Neural cell (in vitro differentiated cells): ENCODE measurements around the gene DLD. TPM values are rescaled to one million over a fixed set of nuclear protein-coding genes. Genes with fewer than 3 reads are reported as not detected.

ENCODE experiments used
- H2AFZ ChIP-seq: fragments of 200-600, 300-800 bp; sonication (generic), shearing (Covaris generic); 2 replicates; pipeline ENCODE4 v1.6.0; 2014; ENCODE audit warnings: low read depth, mild to moderate bottlenecking, antibody characterized with exemption, low read length, moderate library complexity
- H3F3A ChIP-seq: fragments of 200-600 bp; shearing (Covaris generic); 2 replicates; pipeline ENCODE4 v1.6.1; 2016; ENCODE audit warnings: mild to moderate bottlenecking, moderate library complexity, mixed read lengths, antibody characterized with exemption, low read length; ENCODE audit not compliant: insufficient read depth, poor library complexity, severe bottlenecking
- H3K27ac ChIP-seq: fragments of 200-600, 300-800 bp; sonication (generic), shearing (Covaris generic); 2 replicates; pipeline ENCODE4 v1.5.1; 2014; ENCODE audit warnings: mild to moderate bottlenecking, low read length, moderate library complexity
- H3K27me3 ChIP-seq: fragments of 300-800, 200-600 bp; sonication (generic), shearing (Covaris generic); 2 replicates; pipeline ENCODE4 v1.6.0; 2014; ENCODE audit warnings: mild to moderate bottlenecking, low read depth, low read length, moderate library complexity; ENCODE audit not compliant: insufficient read depth
- H3K36me3 ChIP-seq: fragments of 300-800, 200-600 bp; sonication (generic), shearing (Covaris generic); 2 replicates; pipeline ENCODE4 v1.5.1; 2014; ENCODE audit warnings: mild to moderate bottlenecking, antibody characterized with exemption, low read length, moderate library complexity; ENCODE audit not compliant: insufficient read depth
- H3K4me2 ChIP-seq: fragments of 300-800, 200-600 bp; sonication (generic), shearing (Covaris generic); 2 replicates; pipeline ENCODE4 v1.6.0; 2014; ENCODE audit warnings: mild to moderate bottlenecking, low read length
- H3K4me3 ChIP-seq: fragments of 300-800, 200-600 bp; sonication (generic), shearing (Covaris generic); 2 replicates; pipeline ENCODE4 v1.5.1; 2014; ENCODE audit warnings: mild to moderate bottlenecking, low read length, moderate library complexity
- H3K79me2 ChIP-seq: fragments of 200-600 bp; shearing (Covaris generic); replicated peaks from 2 replicates; pipeline ENCODE4 v1.6.0; 2014; ENCODE audit warnings: mild to moderate bottlenecking, low read length, moderate library complexity; ENCODE audit not compliant: insufficient read depth
- H3K9ac ChIP-seq: fragments of 300-800, 200-600 bp; sonication (generic), shearing (Covaris generic); 2 replicates; pipeline ENCODE4 v1.6.1; 2016; ENCODE audit warnings: mild to moderate bottlenecking, low read length, mixed read lengths
- H3K9me2 ChIP-seq: fragments of 200-600 bp; shearing (Covaris generic); 2 replicates; pipeline ENCODE4 v1.6.1; 2016; ENCODE audit warnings: mild to moderate bottlenecking, low read length, mixed read lengths; ENCODE audit not compliant: insufficient read depth
- H3K9me3 ChIP-seq: fragments of 200-600, 300-800 bp; sonication (generic), shearing (Covaris generic); 2 replicates; pipeline ENCODE4 v1.6.1; 2016; ENCODE audit warnings: mild to moderate bottlenecking, mixed run types, low read length, moderate library complexity, mixed read lengths
- H4K20me1 ChIP-seq: fragments of 200-600 bp; shearing (Covaris generic); 2 replicates; pipeline ENCODE4 v1.6.1; 2016; ENCODE audit warnings: mild to moderate bottlenecking, mixed run types; ENCODE audit not compliant: insufficient read depth
- EP300 ChIP-seq: fragments of 450-650 bp; conservative IDR thresholded peaks from 2 replicates; pipeline ENCODE4 v1.6.1; 2014; ENCODE audit warnings: antibody characterized with exemption, mild to moderate bottlenecking, moderate library complexity; ENCODE audit not compliant: poor library complexity, severe bottlenecking
- EZH2 ChIP-seq: fragments of 200-600, 300-800 bp; shearing (Covaris generic), sonication (generic); IDR thresholded peaks from 2 replicates; pipeline ENCODE4 v1.6.1; 2014; ENCODE audit warnings: antibody characterized with exemption, low read length, borderline replicate concordance, mild to moderate bottlenecking; ENCODE audit not compliant: insufficient read depth, poor library complexity, severe bottlenecking
- MXI1 ChIP-seq: fragments of 450-650 bp; conservative IDR thresholded peaks from 2 replicates; pipeline ENCODE4 v1.6.1; 2014; ENCODE audit warnings: antibody characterized with exemption, mild to moderate bottlenecking; ENCODE audit not compliant: poor library complexity, severe bottlenecking
- POLR2AphosphoS5 ChIP-seq: IDR thresholded peaks from 2 replicates; pipeline ENCODE4 v1.6.1; 2012
- RAD21 ChIP-seq: fragments of 450-650 bp; conservative IDR thresholded peaks from 2 replicates; pipeline ENCODE4 v1.6.1; 2014; ENCODE audit warnings: antibody characterized with exemption, mild to moderate bottlenecking, moderate library complexity
- SMC3 ChIP-seq: fragments of 450-650 bp; conservative IDR thresholded peaks from 2 replicates; pipeline ENCODE4 v1.6.1; 2014; ENCODE audit warnings: antibody characterized with exemption, mild to moderate bottlenecking, moderate library complexity; ENCODE audit not compliant: poor library complexity
- TAF1 ChIP-seq: IDR thresholded peaks from 2 replicates; pipeline ENCODE4 v1.6.1; 2012; ENCODE audit warnings: low read depth
- polyA plus RNA-seq: library from polyadenylated mRNA; depleted of rRNA; stranded (reverse); fragments of >200 nt; gene quantifications from 2 replicates; pipeline ENCODE4 v1.2.3, GENCODE V29; 2014
- TF ChIP-seq, protein P1 (sequence below): fragments of 450-650 bp; IDR thresholded peaks from 2 replicates; pipeline ENCODE4 v1.5.1; 2014; ENCODE audit warnings: antibody characterized with exemption, mild to moderate bottlenecking, moderate library complexity; ENCODE audit not compliant: poor library complexity, severe bottlenecking
- TF ChIP-seq, protein P2 (sequence below): IDR thresholded peaks from 2 replicates; pipeline ENCODE4 v1.6.1; 2012; ENCODE audit warnings: borderline replicate concordance

Gene DLD
- polyA plus RNA-seq, 1 donor from 2014 or later: 214 TPM

DNA sequence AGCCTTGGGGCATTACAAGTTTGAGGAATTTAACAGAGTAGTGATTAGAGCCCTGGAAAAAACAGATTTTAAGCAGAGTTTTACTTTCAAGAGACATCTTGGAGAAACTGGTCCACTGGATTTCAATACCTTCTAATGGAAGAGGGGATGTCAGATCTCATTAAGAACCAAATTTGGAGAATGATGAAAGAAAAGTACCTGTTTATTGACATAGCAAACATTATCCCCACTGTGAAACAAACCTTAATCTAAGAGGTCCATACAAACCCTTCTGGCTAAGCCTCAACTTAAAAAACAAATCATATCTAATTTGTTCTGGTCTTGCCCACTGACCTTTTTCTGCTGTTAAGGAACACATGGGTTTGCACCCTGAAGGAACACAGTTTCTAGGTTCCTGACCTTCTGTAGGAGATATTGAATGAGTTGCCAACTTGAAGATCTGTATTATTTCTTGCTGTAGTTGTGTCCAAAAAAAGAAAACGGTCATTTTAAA is 58.5 kb downstream of the DLD start:
- Histone ChIP-seq H3K9me3 (no peaks in the 10 kb centered on the region), H3K27me3 (no peaks in the 10 kb centered on the region), H3F3A (no peaks in the 10 kb centered on the region), H2AFZ (no peak overlapping the region), H3K4me2 (no peak overlapping the region), H3K9ac (no peak overlapping the region), H3K4me3 (no peak overlapping the region), H3K36me3 (no peaks in the 10 kb centered on the region), H3K27ac (no peak overlapping the region), H4K20me1 (no peaks in the 10 kb centered on the region), H3K9me2 (no peaks in the 10 kb centered on the region), H3K79me2 (no peaks in the 10 kb centered on the region)
- TF ChIP-seq EP300: no peak

DNA sequence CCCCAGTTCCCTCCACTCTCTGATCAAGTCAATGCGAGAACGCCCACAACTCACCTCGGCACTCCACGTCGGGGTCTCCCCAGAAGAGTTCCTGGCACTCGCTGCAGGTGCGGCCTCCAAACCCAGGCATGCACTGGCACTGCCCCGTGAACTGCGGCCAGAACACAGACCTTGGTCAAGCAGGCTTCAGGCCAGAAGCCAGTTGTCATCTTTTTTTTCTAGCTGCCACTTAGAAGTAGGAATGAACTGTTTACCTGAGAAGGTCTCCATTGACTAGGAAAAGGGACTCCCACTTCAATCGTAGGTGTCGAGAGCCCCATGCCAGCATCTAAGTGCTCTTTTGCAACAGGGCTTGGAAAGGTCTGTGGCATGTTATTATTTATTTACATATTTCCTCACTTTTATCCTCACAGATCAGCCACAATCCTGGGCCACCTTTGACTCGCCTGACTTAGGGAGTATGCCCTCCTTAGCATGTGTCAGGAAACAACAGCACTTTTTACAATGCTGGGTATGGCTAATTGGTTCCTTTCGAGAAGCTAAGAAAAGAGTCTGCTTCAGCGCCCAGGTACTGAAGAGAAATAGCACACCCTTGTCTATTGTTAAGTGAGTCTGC is 60.3 kb downstream of the DLD start:
- no peaks in the 10 kb centered on the region for H4K20me1 ChIP-seq
- H3F3A ChIP-seq: no peaks in the 10 kb centered on the region
- H3K4me2 ChIP-seq: no peak overlapping the region
- no peak overlapping the region for H2AFZ ChIP-seq
- TF ChIP-seq, protein P1, sequence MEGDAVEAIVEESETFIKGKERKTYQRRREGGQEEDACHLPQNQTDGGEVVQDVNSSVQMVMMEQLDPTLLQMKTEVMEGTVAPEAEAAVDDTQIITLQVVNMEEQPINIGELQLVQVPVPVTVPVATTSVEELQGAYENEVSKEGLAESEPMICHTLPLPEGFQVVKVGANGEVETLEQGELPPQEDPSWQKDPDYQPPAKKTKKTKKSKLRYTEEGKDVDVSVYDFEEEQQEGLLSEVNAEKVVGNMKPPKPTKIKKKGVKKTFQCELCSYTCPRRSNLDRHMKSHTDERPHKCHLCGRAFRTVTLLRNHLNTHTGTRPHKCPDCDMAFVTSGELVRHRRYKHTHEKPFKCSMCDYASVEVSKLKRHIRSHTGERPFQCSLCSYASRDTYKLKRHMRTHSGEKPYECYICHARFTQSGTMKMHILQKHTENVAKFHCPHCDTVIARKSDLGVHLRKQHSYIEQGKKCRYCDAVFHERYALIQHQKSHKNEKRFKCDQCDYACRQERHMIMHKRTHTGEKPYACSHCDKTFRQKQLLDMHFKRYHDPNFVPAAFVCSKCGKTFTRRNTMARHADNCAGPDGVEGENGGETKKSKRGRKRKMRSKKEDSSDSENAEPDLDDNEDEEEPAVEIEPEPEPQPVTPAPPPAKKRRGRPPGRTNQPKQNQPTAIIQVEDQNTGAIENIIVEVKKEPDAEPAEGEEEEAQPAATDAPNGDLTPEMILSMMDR: no peak
- no peak for TF ChIP-seq EZH2
- no peak for TF ChIP-seq RAD21
- no peak for TF ChIP-seq POLR2AphosphoS5
- TF ChIP-seq EP300: no peak
- TF ChIP-seq, protein P2, sequence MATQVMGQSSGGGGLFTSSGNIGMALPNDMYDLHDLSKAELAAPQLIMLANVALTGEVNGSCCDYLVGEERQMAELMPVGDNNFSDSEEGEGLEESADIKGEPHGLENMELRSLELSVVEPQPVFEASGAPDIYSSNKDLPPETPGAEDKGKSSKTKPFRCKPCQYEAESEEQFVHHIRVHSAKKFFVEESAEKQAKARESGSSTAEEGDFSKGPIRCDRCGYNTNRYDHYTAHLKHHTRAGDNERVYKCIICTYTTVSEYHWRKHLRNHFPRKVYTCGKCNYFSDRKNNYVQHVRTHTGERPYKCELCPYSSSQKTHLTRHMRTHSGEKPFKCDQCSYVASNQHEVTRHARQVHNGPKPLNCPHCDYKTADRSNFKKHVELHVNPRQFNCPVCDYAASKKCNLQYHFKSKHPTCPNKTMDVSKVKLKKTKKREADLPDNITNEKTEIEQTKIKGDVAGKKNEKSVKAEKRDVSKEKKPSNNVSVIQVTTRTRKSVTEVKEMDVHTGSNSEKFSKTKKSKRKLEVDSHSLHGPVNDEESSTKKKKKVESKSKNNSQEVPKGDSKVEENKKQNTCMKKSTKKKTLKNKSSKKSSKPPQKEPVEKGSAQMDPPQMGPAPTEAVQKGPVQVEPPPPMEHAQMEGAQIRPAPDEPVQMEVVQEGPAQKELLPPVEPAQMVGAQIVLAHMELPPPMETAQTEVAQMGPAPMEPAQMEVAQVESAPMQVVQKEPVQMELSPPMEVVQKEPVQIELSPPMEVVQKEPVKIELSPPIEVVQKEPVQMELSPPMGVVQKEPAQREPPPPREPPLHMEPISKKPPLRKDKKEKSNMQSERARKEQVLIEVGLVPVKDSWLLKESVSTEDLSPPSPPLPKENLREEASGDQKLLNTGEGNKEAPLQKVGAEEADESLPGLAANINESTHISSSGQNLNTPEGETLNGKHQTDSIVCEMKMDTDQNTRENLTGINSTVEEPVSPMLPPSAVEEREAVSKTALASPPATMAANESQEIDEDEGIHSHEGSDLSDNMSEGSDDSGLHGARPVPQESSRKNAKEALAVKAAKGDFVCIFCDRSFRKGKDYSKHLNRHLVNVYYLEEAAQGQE: no peak
- no peak for TF ChIP-seq SMC3
- no peak for TF ChIP-seq MXI1
- no peaks in the 10 kb centered on the region for H3K27me3 ChIP-seq
- no peaks in the 10 kb centered on the region for H3K9me2 ChIP-seq
- no peak overlapping the region for H3K9ac ChIP-seq
- H3K36me3 ChIP-seq: no peaks in the 10 kb centered on the region
- H3K79me2 ChIP-seq: no peaks in the 10 kb centered on the region
- no peak overlapping the region for H3K4me3 ChIP-seq
- H3K27ac ChIP-seq: no peak overlapping the region
- no peaks in the 10 kb centered on the region for H3K9me3 ChIP-seq

DNA sequence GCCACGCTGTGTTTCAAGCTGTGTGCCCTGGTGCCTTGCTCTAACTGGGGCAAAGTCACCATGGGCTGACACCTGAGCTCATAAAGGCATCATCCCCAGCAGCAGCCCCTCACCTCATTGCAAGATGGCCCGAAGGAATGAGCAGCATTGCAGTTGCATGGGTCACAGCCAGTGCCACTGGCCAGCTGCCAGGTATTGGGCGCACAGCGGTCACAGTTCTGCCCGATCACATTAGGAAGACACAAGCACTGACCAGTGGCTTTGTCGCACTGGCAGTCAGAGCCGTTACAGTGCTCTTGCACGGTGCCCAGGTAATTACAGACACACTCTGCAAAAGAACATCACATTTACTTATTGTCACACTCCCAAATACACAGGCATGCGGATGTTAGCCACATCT is 60.9 kb downstream of the DLD start:
- Histone ChIP-seq H3K9me3 (no peaks in the 10 kb centered on the region), H3K27ac (no peak overlapping the region), H2AFZ (no peak overlapping the region), H3K9me2 (no peaks in the 10 kb centered on the region), H3K79me2 (no peaks in the 10 kb centered on the region), H3K36me3 (no peaks in the 10 kb centered on the region), H3K4me3 (no peak overlapping the region), H3K9ac (no peak overlapping the region), H3K4me2 (no peak overlapping the region), H3K27me3 (no peaks in the 10 kb centered on the region), H4K20me1 (no peaks in the 10 kb centered on the region), H3F3A (no peaks in the 10 kb centered on the region)
- TF ChIP-seq RAD21 (no peak), EZH2 (no peak), EP300 (no peak), SMC3 (no peak), POLR2AphosphoS5 (no peak), MXI1 (no peak), TAF1 (no peak)
- TF ChIP-seq, protein P2: no peak
- TF ChIP-seq, protein P1: no peak
